RWPE2 (cell line): Measurements from ENCODE around the gene ZDHHC11B.
A peak's percentile ranks its signal among the peaks of the same experiment; 100 is the strongest.

Experiments used
- ATAC-seq: fragments of 200-7000 bp; cut with Tn5 transposase; 3 replicates; pipeline ENCODE4 v1.9.1; 2021; ENCODE audit warnings: low read depth
- DNase-seq: peaks from one replicate; pipeline ENCODE4 v3.0.0-alpha.2; 2020; ENCODE audit warnings: low spot score
- H3K27ac ChIP-seq: fragments of 450-650 bp; 2 replicates; pipeline ENCODE4 v1.5.1; 2017; ENCODE audit warnings: mild to moderate bottlenecking; ENCODE audit not compliant: poor library complexity, severe bottlenecking
- H3K27me3 ChIP-seq: fragments of 250-450 bp; sonication (Bioruptor Pico); 2 replicates; pipeline ENCODE4 v1.5.1; 2021; ENCODE audit warnings: mild to moderate bottlenecking, moderate library complexity; ENCODE audit not compliant: insufficient read depth, poor library complexity, severe bottlenecking
- H3K36me3 ChIP-seq: fragments of 250-450 bp; sonication (Bioruptor Pico); 2 replicates; pipeline ENCODE4 v1.5.1; 2020; ENCODE audit warnings: low read depth, mild to moderate bottlenecking, moderate library complexity
- H3K4me1 ChIP-seq: fragments of 250-450 bp; sonication (Bioruptor Pico); 2 replicates; pipeline ENCODE4 v1.5.1; 2021; ENCODE audit warnings: mild to moderate bottlenecking, moderate library complexity; ENCODE audit not compliant: insufficient read depth, poor library complexity, severe bottlenecking
- H3K4me3 ChIP-seq: fragments of 250-450 bp; sonication (Bioruptor Pico); 2 replicates; pipeline ENCODE4 v1.5.1; 2021; ENCODE audit warnings: mild to moderate bottlenecking, moderate library complexity; ENCODE audit not compliant: severe bottlenecking
- H3K9me3 ChIP-seq: fragments of 250-450 bp; sonication (Bioruptor Pico); 2 replicates; pipeline ENCODE4 v1.5.1; 2021; ENCODE audit warnings: mild to moderate bottlenecking, moderate library complexity; ENCODE audit not compliant: severe bottlenecking
- TF ChIP-seq, protein P1 (sequence below): fragments of 450-650 bp; IDR thresholded peaks from one replicate; pipeline ENCODE4 v1.5.1; 2017; ENCODE audit warnings: mild to moderate bottlenecking, moderate library complexity; ENCODE audit not compliant: poor library complexity, severe bottlenecking

Gene ZDHHC11B

DNA sequence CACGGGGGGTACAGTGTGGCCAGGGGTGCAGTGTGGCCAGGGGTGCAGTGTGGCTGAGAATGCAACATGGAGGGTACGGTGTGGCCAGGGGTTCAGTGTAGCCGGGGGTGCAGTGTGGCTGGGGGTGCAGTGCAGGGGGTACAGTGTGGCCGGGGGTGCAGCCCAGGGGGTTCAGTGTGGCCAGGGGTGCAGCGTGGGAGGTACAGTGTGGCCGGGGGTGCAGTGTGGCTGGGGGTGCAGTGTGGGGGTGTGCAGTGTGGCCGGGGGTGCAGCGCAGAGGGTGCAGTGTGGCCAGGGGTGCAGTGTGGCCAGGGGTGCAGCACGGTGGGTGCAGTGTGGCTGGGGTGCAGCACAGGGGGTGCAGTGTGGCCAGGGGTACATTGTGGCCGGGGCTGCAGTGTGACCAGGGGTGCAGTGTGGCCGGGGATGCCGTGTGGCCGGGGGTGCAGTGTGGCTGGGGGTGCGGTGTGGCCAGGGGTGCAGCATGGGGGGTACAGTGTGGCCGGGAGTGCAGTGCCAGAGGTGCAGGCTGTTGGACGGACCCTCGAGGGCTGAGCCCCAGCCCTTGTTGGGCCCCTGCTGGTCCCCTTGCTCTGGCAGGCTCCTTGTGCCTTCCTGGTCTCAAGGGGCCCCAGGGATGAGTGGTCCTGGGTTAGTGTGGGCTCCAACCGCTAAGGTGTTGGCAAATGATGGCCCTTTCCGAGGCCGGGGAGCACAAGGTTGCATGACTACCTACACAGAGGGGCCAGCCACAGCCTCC, 109.2 kb downstream of the ZDHHC11B start:
- no peak for DNase-seq
- H3K9me3 ChIP-seq: no peaks in the 10 kb centered on the region
- no peak for ATAC-seq
- H3K27ac ChIP-seq: no peak overlapping the region
- no peaks in the 10 kb centered on the region for H3K36me3 ChIP-seq
- no peak overlapping the region for H3K4me3 ChIP-seq
- TF ChIP-seq, protein P1, sequence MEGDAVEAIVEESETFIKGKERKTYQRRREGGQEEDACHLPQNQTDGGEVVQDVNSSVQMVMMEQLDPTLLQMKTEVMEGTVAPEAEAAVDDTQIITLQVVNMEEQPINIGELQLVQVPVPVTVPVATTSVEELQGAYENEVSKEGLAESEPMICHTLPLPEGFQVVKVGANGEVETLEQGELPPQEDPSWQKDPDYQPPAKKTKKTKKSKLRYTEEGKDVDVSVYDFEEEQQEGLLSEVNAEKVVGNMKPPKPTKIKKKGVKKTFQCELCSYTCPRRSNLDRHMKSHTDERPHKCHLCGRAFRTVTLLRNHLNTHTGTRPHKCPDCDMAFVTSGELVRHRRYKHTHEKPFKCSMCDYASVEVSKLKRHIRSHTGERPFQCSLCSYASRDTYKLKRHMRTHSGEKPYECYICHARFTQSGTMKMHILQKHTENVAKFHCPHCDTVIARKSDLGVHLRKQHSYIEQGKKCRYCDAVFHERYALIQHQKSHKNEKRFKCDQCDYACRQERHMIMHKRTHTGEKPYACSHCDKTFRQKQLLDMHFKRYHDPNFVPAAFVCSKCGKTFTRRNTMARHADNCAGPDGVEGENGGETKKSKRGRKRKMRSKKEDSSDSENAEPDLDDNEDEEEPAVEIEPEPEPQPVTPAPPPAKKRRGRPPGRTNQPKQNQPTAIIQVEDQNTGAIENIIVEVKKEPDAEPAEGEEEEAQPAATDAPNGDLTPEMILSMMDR: no peak
- H3K27me3 ChIP-seq: peaks cover 30% of the 10 kb centered on the region
- H3K4me1 ChIP-seq: peaks cover 4% of the 10 kb centered on the region

DNA sequence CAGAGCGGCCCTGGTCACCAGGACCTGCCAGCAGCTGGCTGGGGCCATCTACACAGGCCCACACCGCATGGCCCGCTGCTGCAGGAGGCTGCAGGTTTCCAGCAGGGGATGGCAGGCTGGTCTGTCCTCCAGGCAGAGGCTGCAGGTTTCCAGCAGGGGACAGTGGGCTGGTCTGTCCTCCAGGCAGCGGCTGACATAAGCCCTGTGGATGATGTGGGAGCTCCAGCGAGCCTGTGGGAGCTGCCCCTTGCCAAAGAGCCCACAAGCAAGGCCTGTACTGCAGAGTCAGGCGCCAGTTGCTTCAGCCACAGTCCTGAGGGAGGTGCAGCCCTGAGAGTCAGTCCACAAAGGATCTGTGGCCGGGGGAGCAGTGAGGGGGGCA, 109.9 kb downstream of the ZDHHC11B start:
- no peak overlapping the region for H3K27ac ChIP-seq
- H3K4me3 ChIP-seq: no peak overlapping the region
- H3K9me3 ChIP-seq: no peaks in the 10 kb centered on the region
- peak; percentile 1; the same call in 1 of the 3 replicates for ATAC-seq
- H3K4me1 ChIP-seq: peaks cover 4% of the 10 kb centered on the region
- no peaks in the 10 kb centered on the region for H3K36me3 ChIP-seq
- TF ChIP-seq, protein P1: no peak
- H3K27me3 ChIP-seq: peaks cover 30% of the 10 kb centered on the region
- no peak for DNase-seq

DNA sequence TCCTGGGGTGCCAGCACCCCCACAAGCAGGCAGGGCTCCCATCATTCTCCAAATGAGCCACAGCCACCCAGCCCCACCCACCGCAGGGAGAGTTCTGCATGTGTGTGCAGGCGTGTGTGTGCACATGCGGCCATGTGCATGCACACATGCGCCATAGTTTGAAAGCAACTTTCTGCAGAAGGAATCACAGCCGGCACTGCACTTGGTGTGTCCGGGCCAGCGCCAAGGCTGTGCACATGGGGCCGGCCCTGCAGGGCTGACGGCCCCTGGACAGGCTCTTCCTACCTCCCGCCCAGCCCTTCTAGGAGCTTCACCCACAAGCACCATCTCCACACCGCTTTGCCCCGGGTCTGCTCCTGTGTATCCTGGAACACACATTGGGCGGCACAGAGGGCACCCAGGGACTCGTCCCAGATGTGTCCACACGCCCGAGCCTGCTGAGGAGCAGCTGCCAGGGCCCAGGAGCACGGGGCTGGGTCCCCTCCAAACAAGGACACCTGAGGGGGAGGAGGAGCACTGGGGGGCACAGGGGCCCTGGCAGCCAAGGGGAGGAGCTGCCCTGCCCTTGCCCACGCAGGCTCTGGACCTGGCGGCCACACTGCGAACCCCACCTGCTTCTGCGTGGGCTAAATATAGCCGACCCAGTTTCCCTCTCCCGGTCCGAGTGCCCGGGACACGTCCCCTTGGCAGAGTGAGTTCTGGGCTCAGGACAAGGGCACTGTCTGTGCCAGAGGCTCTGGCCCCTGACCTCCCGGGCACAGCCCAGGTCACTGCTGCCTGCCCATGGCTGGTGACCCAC, 110.5 kb downstream of the ZDHHC11B start:
- H3K4me3 ChIP-seq: no peak overlapping the region
- peaks cover 4% of the 10 kb centered on the region for H3K4me1 ChIP-seq
- ATAC-seq (peak; percentile 3; the same call in 1 of the 3 replicates), DNase-seq (no peak)
- peaks cover 30% of the 10 kb centered on the region for H3K27me3 ChIP-seq
- no peak overlapping the region for H3K27ac ChIP-seq
- no peaks in the 10 kb centered on the region for H3K9me3 ChIP-seq
- TF ChIP-seq, protein P1: no peak
- no peaks in the 10 kb centered on the region for H3K36me3 ChIP-seq

DNA sequence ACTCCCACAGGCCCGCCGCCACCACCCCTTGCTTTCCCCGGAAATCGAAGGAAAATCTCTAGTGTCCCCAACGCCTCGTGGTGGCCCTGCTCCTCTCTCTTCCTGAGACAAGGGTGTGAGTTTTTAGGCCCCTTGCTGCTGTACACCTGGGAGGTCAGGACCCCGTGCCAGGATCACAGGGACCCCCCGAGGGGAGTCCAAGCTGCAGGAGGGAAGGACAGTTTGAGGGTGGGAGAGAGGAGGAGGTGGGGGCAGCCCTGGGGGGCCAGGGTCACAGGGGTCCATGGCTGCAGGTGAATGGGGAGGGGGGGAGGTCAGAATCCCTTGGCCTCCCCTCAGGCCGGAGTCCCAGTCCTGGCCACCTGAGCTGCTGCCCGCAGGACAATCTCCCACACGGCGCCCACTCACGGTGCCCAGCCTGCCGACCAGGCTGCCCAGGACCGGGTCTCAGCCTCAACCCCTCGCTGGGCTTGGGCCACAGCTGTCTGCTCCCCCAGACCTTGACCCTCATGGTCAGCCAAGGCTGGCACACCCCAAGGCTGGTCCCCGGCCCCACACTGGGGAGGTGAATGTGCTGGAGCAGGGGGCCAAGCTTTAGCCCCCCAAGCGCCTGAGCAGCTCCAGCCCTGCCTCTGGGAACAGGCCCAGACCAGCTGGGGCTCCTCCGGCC, 111.2 kb downstream of the ZDHHC11B start:
- no peak for ATAC-seq
- H3K36me3 ChIP-seq: no peaks in the 10 kb centered on the region
- H3K9me3 ChIP-seq: no peaks in the 10 kb centered on the region
- no peak overlapping the region for H3K4me3 ChIP-seq
- DNase-seq: no peak
- H3K27me3 ChIP-seq: peaks cover 30% of the 10 kb centered on the region
- H3K27ac ChIP-seq: no peak overlapping the region
- H3K4me1 ChIP-seq: peaks cover 4% of the 10 kb centered on the region
- TF ChIP-seq, protein P1: no peak
